ENCODE results near the gene DDX1.

DDX1 gene

GRCh38 chr2:15626967-15627366 lies 35.3 kb downstream of the DDX1 start:
- Histone ChIP-seq H3K9me2 (replicated peaks; ENCODE audit: low read depth, low read length) (no peaks in the 10 kb centered on the region), H3K4me3 (ENCODE audit: low read length, poor library complexity, severe bottlenecking) (no peak overlapping the region), H3K36me3 (ENCODE audit: insufficient read depth, low read length) (peaks cover 90% of the 10 kb centered on the region), H3F3A (ENCODE audit: low read depth) (no peaks in the 10 kb centered on the region), H3K9ac (ENCODE audit: low read depth, low read length, poor library complexity, severe bottlenecking) (no peak overlapping the region), H3K9me3 (ENCODE audit: insufficient read depth, low read depth, low read length) (no peaks in the 10 kb centered on the region), H3K27me3 (ENCODE audit: insufficient read depth, low read length, poor library complexity, severe bottlenecking) (no peaks in the 10 kb centered on the region), H4K20me1 (ENCODE audit: insufficient read depth, low read length, poor library complexity, severe bottlenecking) (no peaks in the 10 kb centered on the region), H2AFZ (ENCODE audit: low read length) (no peak overlapping the region), H3K79me2 (ENCODE audit: insufficient read depth, low read length) (no peaks in the 10 kb centered on the region), H3K4me1 (ENCODE audit: insufficient read depth, low read length, poor library complexity, severe bottlenecking) (no peaks in the 10 kb centered on the region), H3K4me2 (ENCODE audit: low read depth, low read length, poor library complexity, severe bottlenecking) (no peak overlapping the region)
- TF ChIP-seq EZH2phosphoT487 (IDR thresholded peaks at IDR 0.05; ENCODE audit: borderline replicate concordance): no peak
- TF ChIP-seq CTCF (conservative IDR thresholded peaks at IDR 0.05; ENCODE audit: low read length): no peak

- TF ChIP-seq CTCF (conservative IDR thresholded peaks at IDR 0.05; ENCODE audit: low read length) (no peak), EZH2phosphoT487 (IDR thresholded peaks at IDR 0.05; ENCODE audit: borderline replicate concordance) (no peak)
- H3K79me2 ChIP-seq (ENCODE audit: insufficient read depth, low read length): no peaks in the 10 kb centered on the region
- H3F3A ChIP-seq (ENCODE audit: low read depth): no peaks in the 10 kb centered on the region
Measured at GRCh38 chr2:15627817-15628684, 36.4 kb downstream of the DDX1 start.

GRCh38 chr2:15628899-15629855 lies 37.5 kb downstream of the DDX1 start:
- H3K9me2 ChIP-seq (replicated peaks; ENCODE audit: low read depth, low read length): no peaks in the 10 kb centered on the region
- no peaks in the 10 kb centered on the region for H3F3A ChIP-seq (ENCODE audit: low read depth)
- no peaks in the 10 kb centered on the region for H3K79me2 ChIP-seq (ENCODE audit: insufficient read depth, low read length)
- no peak overlapping the region for H2AFZ ChIP-seq (ENCODE audit: low read length)
- no peak overlapping the region for H3K9ac ChIP-seq (ENCODE audit: low read depth, low read length, poor library complexity, severe bottlenecking)
- no peaks in the 10 kb centered on the region for H4K20me1 ChIP-seq (ENCODE audit: insufficient read depth, low read length, poor library complexity, severe bottlenecking)
- H3K4me1 ChIP-seq (ENCODE audit: insufficient read depth, low read length, poor library complexity, severe bottlenecking): no peaks in the 10 kb centered on the region
- peaks cover 93% of the 10 kb centered on the region for H3K36me3 ChIP-seq (ENCODE audit: insufficient read depth, low read length)
- H3K27me3 ChIP-seq (ENCODE audit: insufficient read depth, low read length, poor library complexity, severe bottlenecking): no peaks in the 10 kb centered on the region
- H3K4me2 ChIP-seq (ENCODE audit: low read depth, low read length, poor library complexity, severe bottlenecking): no peak overlapping the region
- TF ChIP-seq CTCF (conservative IDR thresholded peaks at IDR 0.05; ENCODE audit: low read length) (no peak), EZH2phosphoT487 (IDR thresholded peaks at IDR 0.05; ENCODE audit: borderline replicate concordance) (no peak)
- H3K9me3 ChIP-seq (ENCODE audit: insufficient read depth, low read depth, low read length): no peaks in the 10 kb centered on the region
- H3K4me3 ChIP-seq (ENCODE audit: low read length, poor library complexity, severe bottlenecking): no peak overlapping the region

More at GRCh38 chr2:15627817-15628684, 36.4 kb downstream of the DDX1 start:
- Histone ChIP-seq H3K4me1 (ENCODE audit: insufficient read depth, low read length, poor library complexity, severe bottlenecking) (no peaks in the 10 kb centered on the region), H3K9me2 (replicated peaks; ENCODE audit: low read depth, low read length) (no peaks in the 10 kb centered on the region), H3K4me3 (ENCODE audit: low read length, poor library complexity, severe bottlenecking) (no peak overlapping the region), H3K9ac (ENCODE audit: low read depth, low read length, poor library complexity, severe bottlenecking) (no peak overlapping the region), H3K27me3 (ENCODE audit: insufficient read depth, low read length, poor library complexity, severe bottlenecking) (no peaks in the 10 kb centered on the region), H3K9me3 (ENCODE audit: insufficient read depth, low read depth, low read length) (no peaks in the 10 kb centered on the region), H3K4me2 (ENCODE audit: low read depth, low read length, poor library complexity, severe bottlenecking) (no peak overlapping the region), H2AFZ (ENCODE audit: low read length) (no peak overlapping the region), H4K20me1 (ENCODE audit: insufficient read depth, low read length, poor library complexity, severe bottlenecking) (no peaks in the 10 kb centered on the region), H3K36me3 (ENCODE audit: insufficient read depth, low read length) (peaks cover 93% of the 10 kb centered on the region)

All from Loucy (cell line).